Measurements from ENCODE around the gene POLR1G.

GRCh38 chr19:45424191-45425058, 18.0 kb downstream of the POLR1G start:
- TF ChIP-seq MAX (IDR thresholded peaks at IDR 0.05), result no peak
- TF ChIP-seq, protein P1, sequence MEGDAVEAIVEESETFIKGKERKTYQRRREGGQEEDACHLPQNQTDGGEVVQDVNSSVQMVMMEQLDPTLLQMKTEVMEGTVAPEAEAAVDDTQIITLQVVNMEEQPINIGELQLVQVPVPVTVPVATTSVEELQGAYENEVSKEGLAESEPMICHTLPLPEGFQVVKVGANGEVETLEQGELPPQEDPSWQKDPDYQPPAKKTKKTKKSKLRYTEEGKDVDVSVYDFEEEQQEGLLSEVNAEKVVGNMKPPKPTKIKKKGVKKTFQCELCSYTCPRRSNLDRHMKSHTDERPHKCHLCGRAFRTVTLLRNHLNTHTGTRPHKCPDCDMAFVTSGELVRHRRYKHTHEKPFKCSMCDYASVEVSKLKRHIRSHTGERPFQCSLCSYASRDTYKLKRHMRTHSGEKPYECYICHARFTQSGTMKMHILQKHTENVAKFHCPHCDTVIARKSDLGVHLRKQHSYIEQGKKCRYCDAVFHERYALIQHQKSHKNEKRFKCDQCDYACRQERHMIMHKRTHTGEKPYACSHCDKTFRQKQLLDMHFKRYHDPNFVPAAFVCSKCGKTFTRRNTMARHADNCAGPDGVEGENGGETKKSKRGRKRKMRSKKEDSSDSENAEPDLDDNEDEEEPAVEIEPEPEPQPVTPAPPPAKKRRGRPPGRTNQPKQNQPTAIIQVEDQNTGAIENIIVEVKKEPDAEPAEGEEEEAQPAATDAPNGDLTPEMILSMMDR (IDR thresholded peaks at IDR 0.05), result no peak
- TF ChIP-seq USF2 (IDR thresholded peaks at IDR 0.05), result peak; percentile 2; the same call in 1 of the 2 replicates
- no peak; the same call in 1 of the 2 replicates for TF ChIP-seq RCOR1 (IDR thresholded peaks at IDR 0.05; ENCODE audit: low read depth, low read length)
- TF ChIP-seq EP300 (IDR thresholded peaks at IDR 0.05), result peak; percentile 20 to 40; a peak in 2 of 5 replicates
- TF ChIP-seq ELK1 (IDR thresholded peaks at IDR 0.05; ENCODE audit: low read depth, low read length), result no peak
- peak; percentile 62 for TF ChIP-seq POLR2A (IDR thresholded peaks at IDR 0.05; ENCODE audit: low read length)

All from A549 (cell line).